Activated CD8-positive, alpha-beta memory T cell treated with anti-CD3 and anti-CD28 coated beads for 1 hour (primary cell): Measurements from ENCODE around the gene ABO.
"Not testable (repeated sequence)": the region's sequence is repeated elsewhere in the genome, so short reads cannot be mapped to it uniquely, and the experiment has no call there.

Experiments used
- DNase-seq, 2 donors: peaks; one replicate each; pipeline ENCODE4 v3.0.0-alpha.2; 2020; ENCODE audit warnings: low read depth in 1 of 2; ENCODE audit errors: extremely low read depth in 1 of 2

ABO gene

GRCh38 chr9:133290751-133291302 is 15.8 kb upstream of the ABO start:
- no peak for DNase-seq

GRCh38 chr9:133286523-133286922 is 11.5 kb upstream of the ABO start:
- no peak for DNase-seq

GRCh38 chr9:133285252-133285775 is 10.3 kb upstream of the ABO start:
- no peak for DNase-seq

GRCh38 chr9:133284362-133284761 is 9.4 kb upstream of the ABO start:
- no peak for DNase-seq

GRCh38 chr9:133283255-133284032 is 8.4 kb upstream of the ABO start:
- not testable (repeated sequence) for DNase-seq

- no peak for DNase-seq
Measured at GRCh38 chr9:133282464-133283238, 7.7 kb upstream of the ABO start.

- no peak for DNase-seq
Measured at GRCh38 chr9:133280392-133280791, 5.4 kb upstream of the ABO start.

GRCh38 chr9:133278161-133279114 is 3.4 kb upstream of the ABO start:
- no peak for DNase-seq

GRCh38 chr9:133277467-133277866 is 2.5 kb upstream of the ABO start:
- DNase-seq = no peak

- DNase-seq = no peak
Measured at GRCh38 chr9:133276923-133277322, 1.9 kb upstream of the ABO start.

- no peak for DNase-seq
Measured at GRCh38 chr9:133276001-133276884, 1.2 kb upstream of the ABO start.

GRCh38 chr9:133274236-133275104 is 531 bp downstream of the ABO start:
- no peak for DNase-seq

- DNase-seq = no peak
Measured at GRCh38 chr9:133273819-133274218, 1.2 kb downstream of the ABO start.

- DNase-seq = no peak
Measured at GRCh38 chr9:133273098-133273497, 1.9 kb downstream of the ABO start.

GRCh38 chr9:133269537-133270362 is 5.3 kb downstream of the ABO start:
- DNase-seq = no peak

- DNase-seq = not testable (repeated sequence)
Measured at GRCh38 chr9:133269136-133269535, 5.9 kb downstream of the ABO start.

GRCh38 chr9:133268335-133269056 is 6.5 kb downstream of the ABO start:
- no peak for DNase-seq
